CD14-positive monocyte (primary cell): ENCODE measurements around the gene CSRNP3. TPM values are rescaled to one million over a fixed set of nuclear protein-coding genes. Genes with fewer than 3 reads are reported as not detected.

ENCODE experiments used
- DNase-seq, 3 donors: peaks; one replicate each; pipeline ENCODE4 v3.0.0-alpha.2; 2011 to 2022
- H2AFZ ChIP-seq: 2 replicates; pipeline ENCODE4 v1.6.0; 2012; ENCODE audit warnings: mild to moderate bottlenecking, low read depth, low read length, inconsistent platforms; ENCODE audit not compliant: insufficient read depth, poor library complexity, severe bottlenecking
- H3K27ac ChIP-seq, 2 donors: 1 replicate in 1 of 2; 2 replicates in 1 of 2; pipeline ENCODE4 v1.5.1; 2012 to 2013; ENCODE audit warnings: low read length in 2 of 2, control low read depth in 1 of 2, inconsistent platforms in 1 of 2, low read depth in 1 of 2, mild to moderate bottlenecking in 1 of 2
- H3K27me3 ChIP-seq, 2 donors: one replicate each; pipeline versions ENCODE4 v1.6.0 to v1.6.1; 2011 to 2013; ENCODE audit warnings: low read length in 2 of 2; ENCODE audit not compliant: control insufficient read depth in 2 of 2, insufficient read depth in 2 of 2
- H3K36me3 ChIP-seq, 2 donors: replicated peaks in 1 of 2; 1 replicate in 1 of 2; 2 replicates in 1 of 2; pipeline versions ENCODE4 v1.5.1 to v1.6.1; 2012 to 2013; ENCODE audit warnings: low read length in 2 of 2, control low read depth in 1 of 2, inconsistent platforms in 1 of 2, mild to moderate bottlenecking in 1 of 2; ENCODE audit not compliant: insufficient read depth in 2 of 2, control insufficient read depth in 1 of 2
- H3K4me1 ChIP-seq, 2 donors: 1 replicate in 1 of 2; 2 replicates in 1 of 2; pipeline versions ENCODE4 v1.5.1 to v1.6.1; 2012 to 2013; ENCODE audit warnings: low read length in 2 of 2, control low read depth in 1 of 2, inconsistent platforms in 1 of 2, mild to moderate bottlenecking in 1 of 2, moderate library complexity in 1 of 2; ENCODE audit not compliant: insufficient read depth in 2 of 2, control insufficient read depth in 1 of 2
- H3K4me2 ChIP-seq: replicated peaks from 2 replicates; pipeline ENCODE3; 2012; ENCODE audit warnings: low read length, moderate library complexity, mild to moderate bottlenecking; ENCODE audit not compliant: poor library complexity, severe bottlenecking; ENCODE audit errors: extremely low read depth
- H3K4me3 ChIP-seq, 3 experiments: fragments of 200-600 bp in 1 of 3; sonication (generic) in 1 of 3; replicated peaks in 1 of 3; 1 replicate in 2 of 3; 2 replicates in 1 of 3; pipeline ENCODE4 v1.5.1; 2011 to 2013; ENCODE audit warnings: low read length in 3 of 3, mild to moderate bottlenecking in 3 of 3, control low read depth in 2 of 3, low read depth in 2 of 3, inconsistent platforms in 1 of 3, moderate library complexity in 1 of 3
- H3K79me2 ChIP-seq: 2 replicates; pipeline ENCODE4 v1.6.0; 2012; ENCODE audit warnings: mild to moderate bottlenecking, control low read depth, inconsistent platforms, low read length, moderate library complexity; ENCODE audit not compliant: insufficient read depth
- H3K9ac ChIP-seq: 2 replicates; pipeline ENCODE4 v1.6.0; 2017; ENCODE audit warnings: low read length, mild to moderate bottlenecking; ENCODE audit not compliant: insufficient read depth, poor library complexity, severe bottlenecking
- H3K9me3 ChIP-seq, 2 donors: replicated peaks in 1 of 2; 1 replicate in 1 of 2; 2 replicates in 1 of 2; pipeline versions ENCODE4 v1.5.1 to v1.6.1; 2012 to 2013; ENCODE audit warnings: low read length in 2 of 2, control low read depth in 1 of 2; ENCODE audit not compliant: control insufficient read depth in 1 of 2, insufficient read depth in 1 of 2
- H4K20me1 ChIP-seq: 2 replicates; pipeline ENCODE4 v1.6.0; 2012; ENCODE audit warnings: mild to moderate bottlenecking, low read length, control low read depth, moderate library complexity; ENCODE audit not compliant: insufficient read depth
- H3K27ac Mint-ChIP-seq, 7 donors: one replicate each; pipeline ENCODE4 v1.8.0; 2020; ENCODE audit warnings: mild to moderate bottlenecking in 7 of 7, mixed read lengths in 7 of 7, moderate library complexity in 6 of 7, inconsistent platforms in 2 of 7
- H3K27me3 Mint-ChIP-seq, 3 donors: one replicate each; pipeline ENCODE4 v1.8.0; 2021 to 2022; ENCODE audit warnings: low read depth in 3 of 3, mild to moderate bottlenecking in 3 of 3, mixed read lengths in 3 of 3, moderate library complexity in 3 of 3, inconsistent platforms in 1 of 3
- H3K36me3 Mint-ChIP-seq, 2 donors: one replicate each; pipeline ENCODE4 v1.8.0; 2020; ENCODE audit warnings: mixed read lengths in 2 of 2, inconsistent platforms in 1 of 2, mild to moderate bottlenecking in 1 of 2
- H3K4me1 Mint-ChIP-seq: one replicate; pipeline ENCODE4 v1.8.0; 2020; ENCODE audit warnings: mild to moderate bottlenecking, mixed read lengths
- H3K4me3 Mint-ChIP-seq, 2 donors: one replicate each; pipeline ENCODE4 v1.8.0; 2020; ENCODE audit warnings: mild to moderate bottlenecking in 2 of 2, mixed read lengths in 2 of 2, moderate library complexity in 1 of 2
- H3K9me3 Mint-ChIP-seq, 7 donors: one replicate each; pipeline ENCODE4 v1.8.0; 2020 to 2022; ENCODE audit warnings: mixed read lengths in 7 of 7, mild to moderate bottlenecking in 6 of 7, moderate library complexity in 6 of 7, inconsistent platforms in 2 of 7
- WGBS: methylation state at CpG from one replicate; pipeline ENCODE4 v1.1.5; 2013; ENCODE audit warnings: missing lambda C conversion rate; ENCODE audit not compliant: insufficient coverage; 5-methylcytosine and 5-hydroxymethylcytosine counted together
- intact Hi-C, 2 donors: fragments of 100-400 bp; cut with micrococcal nuclease; formaldehyde crosslinking; loops; one replicate each; pipeline versions ENCODE4 v1.15.0 to v1.15.1; 2023
- polyA plus RNA-seq, 3 donors: library from polyadenylated mRNA; depleted of rRNA in 1 of 3; unstranded in 2 of 3; stranded (reverse) in 1 of 3; fragments of 300-500 nt in 2 of 3; fragments of >200 nt in 1 of 3; fragmentation: Illumina TruSeq in 2 of 3; gene quantifications; 1 replicate in 2 of 3; 2 replicates in 1 of 3; pipeline ENCODE4 v1.2.3, GENCODE V29; 2012 to 2021
- TF ChIP-seq, protein P1 (sequence below): fragments of 200-600 bp; IDR thresholded peaks from one replicate; pipeline ENCODE4 v1.8.0; 2022; ENCODE audit warnings: antibody characterized with exemption, mild to moderate bottlenecking

CSRNP3 gene
- polyA plus RNA-seq, 3 donors = not detected

DNA sequence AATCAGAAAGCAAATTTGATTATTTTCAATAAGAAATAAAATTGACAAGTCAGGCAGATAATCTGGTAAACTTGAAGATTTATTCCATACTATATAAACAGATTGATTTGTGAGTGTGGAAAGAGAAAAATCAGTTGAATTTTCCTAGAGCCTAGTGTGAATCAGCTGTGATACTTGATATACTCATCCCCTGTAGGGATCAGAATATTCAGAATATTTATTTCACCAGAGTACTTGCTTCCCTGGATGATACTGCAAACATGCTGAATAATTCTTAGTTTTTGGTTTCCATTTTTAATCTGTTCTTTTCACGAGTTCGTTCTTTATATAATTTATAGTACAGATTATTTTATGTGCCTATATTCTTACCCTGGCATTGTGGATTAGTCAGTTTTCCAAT is 181.7 kb downstream of the CSRNP3 start:
- Histone ChIP-seq H3K4me1 (no peaks in the 10 kb centered on the region), H3K9ac (no peak overlapping the region), H3K4me3 (no peak overlapping the region), H2AFZ (no peak overlapping the region), H4K20me1 (no peaks in the 10 kb centered on the region), H3K79me2 (no peaks in the 10 kb centered on the region), H3K36me3 (no peaks in the 10 kb centered on the region), H3K9me3 (no peaks in the 10 kb centered on the region), H3K27me3 (no peaks in the 10 kb centered on the region), H3K4me2 (no peak overlapping the region), H3K27ac (no peak overlapping the region)
- H3K27me3 Mint-ChIP-seq = peaks cover 0 to 2% (median 1%) of the 10 kb centered on the region in 3 donors
- H3K4me3 Mint-ChIP-seq = no peak overlapping the region
- H3K9me3 Mint-ChIP-seq = peaks cover 0 to 7% (median 0%) of the 10 kb centered on the region in 7 donors
- TF ChIP-seq, protein P1, sequence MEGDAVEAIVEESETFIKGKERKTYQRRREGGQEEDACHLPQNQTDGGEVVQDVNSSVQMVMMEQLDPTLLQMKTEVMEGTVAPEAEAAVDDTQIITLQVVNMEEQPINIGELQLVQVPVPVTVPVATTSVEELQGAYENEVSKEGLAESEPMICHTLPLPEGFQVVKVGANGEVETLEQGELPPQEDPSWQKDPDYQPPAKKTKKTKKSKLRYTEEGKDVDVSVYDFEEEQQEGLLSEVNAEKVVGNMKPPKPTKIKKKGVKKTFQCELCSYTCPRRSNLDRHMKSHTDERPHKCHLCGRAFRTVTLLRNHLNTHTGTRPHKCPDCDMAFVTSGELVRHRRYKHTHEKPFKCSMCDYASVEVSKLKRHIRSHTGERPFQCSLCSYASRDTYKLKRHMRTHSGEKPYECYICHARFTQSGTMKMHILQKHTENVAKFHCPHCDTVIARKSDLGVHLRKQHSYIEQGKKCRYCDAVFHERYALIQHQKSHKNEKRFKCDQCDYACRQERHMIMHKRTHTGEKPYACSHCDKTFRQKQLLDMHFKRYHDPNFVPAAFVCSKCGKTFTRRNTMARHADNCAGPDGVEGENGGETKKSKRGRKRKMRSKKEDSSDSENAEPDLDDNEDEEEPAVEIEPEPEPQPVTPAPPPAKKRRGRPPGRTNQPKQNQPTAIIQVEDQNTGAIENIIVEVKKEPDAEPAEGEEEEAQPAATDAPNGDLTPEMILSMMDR = no peak
- WGBS = no CpG with 5 or more reads among the region's 2 CpGs
- DNase-seq = no peak
- no peaks in the 10 kb centered on the region for H3K36me3 Mint-ChIP-seq
- no peaks in the 10 kb centered on the region for H3K4me1 Mint-ChIP-seq
- no peak overlapping the region for H3K27ac Mint-ChIP-seq
- intact Hi-C loops = no loop called here

DNA sequence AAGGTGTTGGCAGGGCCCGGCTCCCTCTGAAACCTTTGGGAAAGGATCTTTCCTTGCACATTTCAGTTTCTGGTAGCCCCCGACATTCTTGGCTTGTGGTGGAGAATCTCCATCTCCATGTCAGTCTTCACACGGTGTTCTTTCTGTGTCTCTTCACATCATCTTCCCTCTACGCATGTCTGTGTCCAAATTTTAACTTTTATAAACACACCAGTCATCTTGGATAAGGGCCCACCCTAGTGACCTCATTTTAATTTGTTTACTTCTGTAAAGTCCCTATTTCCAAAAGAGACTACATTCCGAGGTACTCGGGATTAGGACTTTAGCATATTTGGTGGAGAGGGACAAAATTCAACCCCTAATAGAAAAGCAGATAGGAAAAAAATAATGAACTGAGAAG is 186.2 kb downstream of the CSRNP3 start:
- no peak for DNase-seq
- no peak overlapping the region for H3K4me3 ChIP-seq

More for the DNA sequence above, 186.2 kb downstream of the CSRNP3 start:
- Histone ChIP-seq H3K4me2 (no peak overlapping the region), H3K27ac (no peak overlapping the region), H3K79me2 (no peaks in the 10 kb centered on the region), H3K9me3 (no peaks in the 10 kb centered on the region), H4K20me1 (no peaks in the 10 kb centered on the region), H2AFZ (no peak overlapping the region), H3K4me1 (no peaks in the 10 kb centered on the region), H3K9ac (no peak overlapping the region), H3K27me3 (no peaks in the 10 kb centered on the region), H3K36me3 (no peaks in the 10 kb centered on the region)
- Mint-ChIP-seq H3K4me3 (no peak overlapping the region), H3K4me1 (no peaks in the 10 kb centered on the region), H3K27me3 (peaks cover 0 to 2% (median 0%) of the 10 kb centered on the region in 3 donors), H3K27ac (no peak overlapping the region), H3K36me3 (no peaks in the 10 kb centered on the region), H3K9me3 (peaks cover 0 to 7% (median 2%) of the 10 kb centered on the region in 7 donors)
- TF ChIP-seq, protein P1 = no peak
- WGBS = 97% methylated on average over 3 of the region's 6 CpGs
- intact Hi-C loops = no loop called here
